HFFc6 (cell line): ENCODE results near the gene MYBPC3. TPM values are rescaled to one million over a fixed set of nuclear protein-coding genes. Genes with fewer than 3 reads are reported as not detected.
A peak's percentile ranks its signal among the peaks of the same experiment; 100 is the strongest.

Experiments
- DNase-seq: peaks from one replicate; pipeline ENCODE4 v3.0.0-alpha.2; 2018
- H3K27ac Mint-ChIP-seq: 2 replicates; pipeline ENCODE4 v1.8.0; 2020; ENCODE audit warnings: mild to moderate bottlenecking, mixed read lengths
- H3K27me3 Mint-ChIP-seq: 2 replicates; pipeline ENCODE4 v1.8.0; 2021; ENCODE audit warnings: mild to moderate bottlenecking, moderate library complexity, mixed read lengths; ENCODE audit not compliant: insufficient read depth
- H3K36me3 Mint-ChIP-seq: 2 replicates; pipeline ENCODE4 v1.8.0; 2021; ENCODE audit warnings: low read depth, mixed read lengths
- H3K4me1 Mint-ChIP-seq: 2 replicates; pipeline ENCODE4 v1.8.0; 2020; ENCODE audit warnings: low read depth, mixed read lengths
- H3K4me3 Mint-ChIP-seq: 2 replicates; pipeline ENCODE4 v1.8.0; 2020; ENCODE audit warnings: mild to moderate bottlenecking, moderate library complexity, mixed read lengths
- H3K9me3 Mint-ChIP-seq: 2 replicates; pipeline ENCODE4 v1.8.0; 2020; ENCODE audit warnings: mild to moderate bottlenecking, mixed read lengths
- total RNA-seq, 6 experiments: library from RNA; stranded (reverse); fragmentation: NEBNext Ultra II Directional; extraction: Animal tissue kit (Norgen Biotek cat#: 25700); gene quantifications; 2 replicates in 1 of 6; 3 replicates in 5 of 6; pipeline ENCODE4 v1.2.3, GENCODE V29; 2021
- TF ChIP-seq, protein P1 (sequence below): fragments of 200-600 bp; sonication (generic); IDR thresholded peaks from 2 replicates; pipeline ENCODE4 v1.5.0; 2021; ENCODE audit warnings: antibody characterized with exemption, mild to moderate bottlenecking

The MYBPC3 gene
- total RNA-seq, 6 experiments from 2014 or later = not detected

DNA sequence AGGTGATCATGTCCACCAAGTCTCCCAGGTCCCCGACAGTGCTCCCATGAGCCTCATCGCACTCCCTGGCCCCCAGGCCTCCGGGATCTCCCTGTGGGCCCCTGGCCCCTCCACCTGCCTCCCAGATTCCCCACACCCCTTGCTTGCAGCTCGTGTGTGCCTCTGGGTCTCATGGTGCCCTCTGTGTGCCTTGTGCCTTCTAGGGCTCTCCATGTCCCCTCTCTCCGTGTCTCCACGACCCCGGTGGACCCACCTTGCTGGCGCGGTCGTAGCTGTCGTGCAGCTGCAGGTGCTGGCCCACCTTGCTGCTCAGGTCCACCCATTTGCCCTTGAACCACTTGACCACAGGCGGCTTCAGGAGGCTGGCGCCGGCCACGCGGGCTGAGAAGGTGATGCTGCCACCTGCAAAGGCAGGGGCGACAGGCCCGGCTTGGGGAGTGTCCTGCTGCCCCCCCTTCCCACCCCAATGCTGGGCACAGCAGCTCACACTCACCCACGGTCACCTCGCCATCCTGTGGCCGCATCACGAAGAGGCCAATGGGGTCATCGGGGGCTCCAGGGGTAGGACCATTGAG lies 2.9 kb downstream of the MYBPC3 start:
- TF ChIP-seq, protein P1, sequence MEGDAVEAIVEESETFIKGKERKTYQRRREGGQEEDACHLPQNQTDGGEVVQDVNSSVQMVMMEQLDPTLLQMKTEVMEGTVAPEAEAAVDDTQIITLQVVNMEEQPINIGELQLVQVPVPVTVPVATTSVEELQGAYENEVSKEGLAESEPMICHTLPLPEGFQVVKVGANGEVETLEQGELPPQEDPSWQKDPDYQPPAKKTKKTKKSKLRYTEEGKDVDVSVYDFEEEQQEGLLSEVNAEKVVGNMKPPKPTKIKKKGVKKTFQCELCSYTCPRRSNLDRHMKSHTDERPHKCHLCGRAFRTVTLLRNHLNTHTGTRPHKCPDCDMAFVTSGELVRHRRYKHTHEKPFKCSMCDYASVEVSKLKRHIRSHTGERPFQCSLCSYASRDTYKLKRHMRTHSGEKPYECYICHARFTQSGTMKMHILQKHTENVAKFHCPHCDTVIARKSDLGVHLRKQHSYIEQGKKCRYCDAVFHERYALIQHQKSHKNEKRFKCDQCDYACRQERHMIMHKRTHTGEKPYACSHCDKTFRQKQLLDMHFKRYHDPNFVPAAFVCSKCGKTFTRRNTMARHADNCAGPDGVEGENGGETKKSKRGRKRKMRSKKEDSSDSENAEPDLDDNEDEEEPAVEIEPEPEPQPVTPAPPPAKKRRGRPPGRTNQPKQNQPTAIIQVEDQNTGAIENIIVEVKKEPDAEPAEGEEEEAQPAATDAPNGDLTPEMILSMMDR = no peak
- Mint-ChIP-seq H3K4me1 (no peaks in the 10 kb centered on the region), H3K9me3 (no peaks in the 10 kb centered on the region), H3K27me3 (peaks cover 7% of the 10 kb centered on the region; the same call in 1 of the 2 replicates), H3K4me3 (no peak overlapping the region), H3K36me3 (no peaks in the 10 kb centered on the region), H3K27ac (no peak overlapping the region)
- no peak for DNase-seq

GRCh38 chr11:47348859-47349258 lies 3.6 kb downstream of the MYBPC3 start:
- peaks cover 10% of the 10 kb centered on the region for H3K27me3 Mint-ChIP-seq
- peak; percentile 20 for DNase-seq
- TF ChIP-seq, protein P1 = no peak; the same call in 1 of the 2 replicates
- no peaks in the 10 kb centered on the region for H3K36me3 Mint-ChIP-seq
- no peak overlapping the region for H3K27ac Mint-ChIP-seq
- no peak overlapping the region for H3K4me3 Mint-ChIP-seq
- H3K4me1 Mint-ChIP-seq = no peaks in the 10 kb centered on the region
- no peaks in the 10 kb centered on the region for H3K9me3 Mint-ChIP-seq

- H3K9me3 Mint-ChIP-seq = no peaks in the 10 kb centered on the region
- peaks cover 10% of the 10 kb centered on the region for H3K27me3 Mint-ChIP-seq
- no peak overlapping the region for H3K27ac Mint-ChIP-seq
- DNase-seq = no peak
- H3K4me3 Mint-ChIP-seq = no peak overlapping the region
- no peaks in the 10 kb centered on the region for H3K4me1 Mint-ChIP-seq
- TF ChIP-seq, protein P1 = no peak
- no peaks in the 10 kb centered on the region for H3K36me3 Mint-ChIP-seq
Measured at GRCh38 chr11:47348131-47348802, 4.2 kb downstream of the MYBPC3 start.

DNA sequence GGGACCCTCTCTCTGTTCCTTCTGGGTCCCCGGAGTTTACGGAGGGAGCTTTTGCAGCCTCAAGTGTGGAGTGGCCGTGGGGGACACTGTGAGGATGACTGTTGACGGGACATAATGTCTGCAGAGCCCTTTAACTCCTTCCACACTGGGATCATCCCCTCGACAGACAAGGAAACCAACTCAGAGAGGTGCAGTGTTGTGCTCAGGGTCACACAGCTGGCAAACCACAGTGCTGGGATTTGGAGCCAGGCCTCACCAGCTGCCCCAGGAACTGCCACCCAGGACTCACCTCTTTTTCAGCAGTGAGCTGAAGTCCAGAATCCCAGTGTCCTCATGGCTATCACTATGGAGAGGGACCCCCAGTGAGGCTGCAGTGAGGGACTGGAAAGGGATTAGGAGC lies 5.4 kb downstream of the MYBPC3 start:
- Mint-ChIP-seq H3K4me1 (no peaks in the 10 kb centered on the region), H3K27me3 (peaks cover 10% of the 10 kb centered on the region), H3K4me3 (no peak overlapping the region), H3K36me3 (no peaks in the 10 kb centered on the region), H3K27ac (no peak overlapping the region), H3K9me3 (no peaks in the 10 kb centered on the region)
- TF ChIP-seq, protein P1 = no peak
- DNase-seq = no peak

DNA sequence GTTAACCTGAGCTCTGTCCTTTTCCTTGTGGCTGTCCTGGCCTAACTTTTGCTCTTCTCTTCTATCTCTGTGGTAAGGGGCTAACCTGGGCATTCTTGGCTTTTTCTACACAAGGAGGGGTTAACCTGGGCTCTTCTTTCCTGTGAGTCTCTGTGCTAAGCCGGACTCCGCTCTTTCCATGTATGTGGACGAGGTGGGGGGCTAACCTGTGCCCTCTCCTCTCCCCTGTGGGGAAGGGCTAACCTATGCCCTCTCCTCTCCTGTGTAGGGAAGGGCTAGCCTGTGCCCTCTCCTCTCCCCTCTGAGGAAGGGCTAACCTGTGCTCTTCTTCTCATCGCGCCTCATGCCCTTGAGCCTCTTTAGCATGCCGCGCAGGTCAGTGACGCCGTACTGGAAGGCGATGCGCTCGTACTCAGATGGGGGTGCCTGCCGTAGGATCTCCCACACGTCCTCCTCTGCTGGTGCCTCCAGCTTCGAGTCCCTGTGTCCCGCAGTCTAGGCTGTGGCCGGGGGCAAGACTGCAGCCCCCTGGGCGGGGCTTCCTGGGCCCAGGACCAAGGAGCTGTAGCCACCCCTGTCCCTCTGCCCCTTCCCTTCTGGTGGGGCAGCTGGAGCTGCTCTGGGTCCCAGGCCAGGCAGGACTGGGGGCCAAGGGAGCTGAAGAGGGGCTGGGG lies 6.5 kb downstream of the MYBPC3 start:
- TF ChIP-seq, protein P1 = no peak
- Mint-ChIP-seq H3K27me3 (peaks cover 17% of the 10 kb centered on the region), H3K36me3 (no peaks in the 10 kb centered on the region), H3K4me3 (no peak overlapping the region), H3K27ac (no peak overlapping the region), H3K9me3 (no peaks in the 10 kb centered on the region), H3K4me1 (no peaks in the 10 kb centered on the region)
- DNase-seq = no peak
